Psoas muscle (tissue), 8 donors: ENCODE measurements around the gene NKX1-2. TPM values are rescaled to one million over a fixed set of nuclear protein-coding genes. Genes with fewer than 3 reads are reported as not detected.
A peak's percentile ranks its signal among the peaks of the same experiment; 100 is the strongest.

Experiments used
- ATAC-seq, 4 donors: fragments of 200-7000 bp; cut with Tn5 transposase; one replicate each; pipeline ENCODE4 v1.9.1; 2020; ENCODE audit warnings: moderate library complexity in 3 of 4, mild to moderate bottlenecking in 2 of 4
- DNase-seq, 2 donors: peaks; one replicate each; pipeline ENCODE4 v3.0.0-alpha.2; 2020
- H3K27ac ChIP-seq: fragments of 200-600 bp; one replicate; pipeline ENCODE4 v1.8.0; 2022
- H3K27me3 ChIP-seq, 3 donors: fragments of 200-600 bp in 1 of 3; one replicate each; pipeline versions ENCODE4 v1.6.1 to v1.8.0; 2013 to 2022; ENCODE audit warnings: low read length in 2 of 3, mild to moderate bottlenecking in 2 of 3, moderate library complexity in 1 of 3; ENCODE audit not compliant: insufficient read depth in 3 of 3
- H3K36me3 ChIP-seq, 2 donors: fragments of 200-600 bp in 1 of 2; one replicate each; pipeline versions ENCODE4 v1.6.1 to v1.8.0; 2013 to 2022; ENCODE audit warnings: low read depth in 1 of 2, mild to moderate bottlenecking in 1 of 2, moderate library complexity in 1 of 2; ENCODE audit not compliant: insufficient read depth in 1 of 2
- H3K4me1 ChIP-seq: fragments of 200-600 bp; one replicate; pipeline ENCODE4 v1.8.0; 2022
- H3K4me3 ChIP-seq: fragments of 200-600 bp; one replicate; pipeline ENCODE4 v1.8.0; 2022; ENCODE audit warnings: mild to moderate bottlenecking
- H3K9me3 ChIP-seq: fragments of 200-600 bp; one replicate; pipeline ENCODE4 v1.8.0; 2022
- WGBS, 3 donors: extraction: QIAGEN DNeasy Blood & Tissue Kit; methylation state at CpG; one replicate each; pipeline versions ENCODE4 v1.1.6 to v1.1.7; 2013; 5-methylcytosine and 5-hydroxymethylcytosine counted together
- intact Hi-C, 2 donors: fragments of 100-400 bp; cut with DNase I; formaldehyde crosslinking; loops; one replicate each; pipeline versions ENCODE4 v1.11.0 to v1.14.2; 2022
- long read RNA-seq, 2 donors: library from polyadenylated mRNA; unstranded; transcript quantifications; one replicate each; pipeline ENCODE4 v2.0.0, GENCODE V29; 2021
- polyA plus RNA-seq, 3 donors: library from polyadenylated mRNA; stranded (reverse); fragments of 200-250 nt; gene quantifications; one replicate each; pipeline ENCODE4 v1.2.3, GENCODE V29; 2013
- total RNA-seq, 4 donors: library from RNA; stranded (reverse); fragmentation: NEBNext Ultra II Directional in 2 of 4; extraction: Animal tissue kit (Norgen Biotek cat#: 25700) in 2 of 4; gene quantifications; one replicate each; pipeline versions ENCODE4 v1.2.1 to v1.2.4, GENCODE V29; 2021 to 2023
- TF ChIP-seq, protein P1 (sequence below): fragments of 200-600 bp; IDR thresholded peaks from one replicate; pipeline ENCODE4 v1.8.0; 2022; ENCODE audit warnings: antibody characterized with exemption
- donor health status: healthy with polysubstance abuse.
- donor health status: DM: no; HTN: no; CAD: no; lungs with moderate emphysema.
- donor health status: Bipolar disorder and iron deficiency.
- donor health status: healthy.
- donor health status: DM: yes; HTN: yes; CAD: no.
- donor health status: DM: no; HTN: no; CAD: no.
- donor health status: DM: no; HTN: no; CAD: no.
- donor health status: DM: yes; HTN: yes; CAD: no.

Gene NKX1-2
- total RNA-seq = not detected
- polyA plus RNA-seq = not detected
- long read RNA-seq, donor 1 = 0 reads
- long read RNA-seq, donor 2 = 0 reads

- no peaks in the 10 kb centered on the region for H3K36me3 ChIP-seq
- peak within 1 kb of the TSS; percentile 56 for H3K4me3 ChIP-seq
- ATAC-seq (peak; percentile 39 to 70 (median 58)), DNase-seq (no peak)
- H3K9me3 ChIP-seq = no peaks in the 10 kb centered on the region
- H3K27ac ChIP-seq = no peak within 1 kb of the TSS
- intact Hi-C loops = no loop called here
- TF ChIP-seq, protein P1, sequence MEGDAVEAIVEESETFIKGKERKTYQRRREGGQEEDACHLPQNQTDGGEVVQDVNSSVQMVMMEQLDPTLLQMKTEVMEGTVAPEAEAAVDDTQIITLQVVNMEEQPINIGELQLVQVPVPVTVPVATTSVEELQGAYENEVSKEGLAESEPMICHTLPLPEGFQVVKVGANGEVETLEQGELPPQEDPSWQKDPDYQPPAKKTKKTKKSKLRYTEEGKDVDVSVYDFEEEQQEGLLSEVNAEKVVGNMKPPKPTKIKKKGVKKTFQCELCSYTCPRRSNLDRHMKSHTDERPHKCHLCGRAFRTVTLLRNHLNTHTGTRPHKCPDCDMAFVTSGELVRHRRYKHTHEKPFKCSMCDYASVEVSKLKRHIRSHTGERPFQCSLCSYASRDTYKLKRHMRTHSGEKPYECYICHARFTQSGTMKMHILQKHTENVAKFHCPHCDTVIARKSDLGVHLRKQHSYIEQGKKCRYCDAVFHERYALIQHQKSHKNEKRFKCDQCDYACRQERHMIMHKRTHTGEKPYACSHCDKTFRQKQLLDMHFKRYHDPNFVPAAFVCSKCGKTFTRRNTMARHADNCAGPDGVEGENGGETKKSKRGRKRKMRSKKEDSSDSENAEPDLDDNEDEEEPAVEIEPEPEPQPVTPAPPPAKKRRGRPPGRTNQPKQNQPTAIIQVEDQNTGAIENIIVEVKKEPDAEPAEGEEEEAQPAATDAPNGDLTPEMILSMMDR = no peak
- 2 to 5% (median 5%) methylated on average over 39 to 57 of the region's 57 CpGs for WGBS, 3 donors
- H3K27me3 ChIP-seq = peaks cover 8 to 92% (median 30%) of the 10 kb centered on the region in 3 donors
- H3K4me1 ChIP-seq = peaks cover 12% of the 10 kb centered on the region
Measured at GRCh38 chr10:124450012-124450782, at the start of gene NKX1-2. NKX1-2 (minus strand) TSS chr10:124450035; CDS start chr10:124449943, 92 bp downstream.

DNA sequence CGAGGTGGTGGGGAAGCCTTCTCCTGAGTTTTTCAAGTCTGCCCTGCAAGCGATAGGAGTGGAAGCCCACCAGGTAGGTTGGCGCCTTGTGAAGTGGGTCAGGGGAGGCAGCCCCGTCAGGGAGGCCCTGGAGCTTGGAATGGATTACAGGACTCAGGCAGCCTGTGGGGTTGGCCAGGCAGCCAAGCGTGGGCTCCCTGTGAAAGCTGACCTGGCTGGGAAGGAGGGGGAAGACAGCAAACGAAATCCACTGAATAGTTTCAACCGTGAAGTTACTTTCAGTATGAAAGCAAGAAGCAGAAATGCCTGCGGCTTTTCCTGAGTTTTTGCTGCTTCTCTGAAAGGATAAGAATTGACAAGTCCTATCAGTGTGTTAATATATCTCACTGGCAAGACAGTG is 48.2 kb upstream of the NKX1-2 start:
- TF ChIP-seq, protein P1 = no peak
- Histone ChIP-seq H3K27me3 (no peaks in the 10 kb centered on the region), H3K4me1 (no peaks in the 10 kb centered on the region), H3K27ac (no peak overlapping the region), H3K9me3 (no peaks in the 10 kb centered on the region), H3K4me3 (no peak overlapping the region), H3K36me3 (no peaks in the 10 kb centered on the region)
- ATAC-seq = no peak
- intact Hi-C loops = no loop called here
- peak in 1 of 2 donors; percentile 11 for DNase-seq
- 92% methylated on average over 8 of the region's 8 CpGs for WGBS, 3 donors

DNA sequence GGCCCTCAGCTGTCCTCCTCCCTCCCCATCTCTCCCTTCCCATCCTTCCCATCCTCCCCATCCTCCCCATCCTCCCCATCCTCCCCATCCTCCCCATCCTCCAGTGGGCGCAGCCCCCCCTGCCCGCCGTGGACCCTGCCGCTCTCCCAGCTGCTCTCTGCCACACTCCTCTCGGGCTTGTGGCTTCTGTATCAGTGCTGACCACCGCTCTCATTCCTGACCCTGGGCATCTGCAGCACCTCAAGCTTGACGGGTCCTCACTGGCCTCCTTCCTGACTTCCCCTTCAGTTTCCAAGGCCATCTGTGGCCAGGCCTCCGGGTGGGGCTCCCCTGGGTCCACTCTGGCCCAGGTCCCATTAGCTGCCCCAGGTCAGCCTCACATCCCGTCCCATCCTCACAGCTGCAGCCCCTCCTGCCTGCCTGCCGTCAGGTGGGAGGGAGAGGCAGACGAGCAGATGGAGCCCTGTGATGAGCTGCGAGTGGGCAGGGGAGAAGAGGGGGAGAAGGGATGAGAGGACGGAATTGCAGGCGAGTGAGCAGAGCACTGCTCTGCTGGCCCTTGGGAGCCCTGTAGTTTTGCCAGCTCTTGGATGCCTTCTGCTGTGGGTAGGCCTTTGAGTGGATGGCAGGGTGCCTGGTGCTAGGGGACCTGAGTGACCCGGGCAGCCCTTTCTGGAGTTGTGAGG is 47.5 kb upstream of the NKX1-2 start:
- peak in 1 of 2 donors; percentile 36 for DNase-seq
- 71 to 75% (median 74%) methylated on average over 14 to 15 of the region's 15 CpGs for WGBS, 3 donors
- no peak for ATAC-seq
- no peaks in the 10 kb centered on the region for H3K9me3 ChIP-seq
- H3K36me3 ChIP-seq = no peaks in the 10 kb centered on the region
- no peak overlapping the region for H3K4me3 ChIP-seq
- TF ChIP-seq, protein P1 = no peak
- no peaks in the 10 kb centered on the region for H3K27me3 ChIP-seq
- H3K4me1 ChIP-seq = no peaks in the 10 kb centered on the region
- H3K27ac ChIP-seq = no peak overlapping the region
- intact Hi-C loops = no loop called here

DNA sequence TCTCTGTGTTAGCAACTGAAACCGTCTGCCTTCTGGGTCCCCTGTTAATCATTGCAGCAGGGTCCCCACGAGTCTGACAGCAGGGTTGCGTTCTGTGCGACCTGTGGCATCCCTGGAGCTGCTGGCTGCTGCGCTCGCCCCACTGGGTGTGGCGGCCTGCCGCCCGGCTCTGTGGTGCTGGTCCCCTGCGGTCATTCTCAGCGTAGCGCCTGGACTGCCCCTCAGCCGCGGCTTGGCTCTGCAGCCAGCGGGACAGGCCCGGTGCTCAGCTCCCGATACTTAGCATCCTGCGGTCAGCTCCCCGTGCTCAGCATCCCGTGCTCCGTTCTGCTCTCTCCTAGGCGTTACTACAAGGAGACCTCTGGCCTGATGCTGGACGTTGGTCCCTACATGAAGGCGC is 46.8 kb upstream of the NKX1-2 start:
- intact Hi-C loops = no loop called here

More for the DNA sequence above, 46.8 kb upstream of the NKX1-2 start:
- Histone ChIP-seq H3K27me3 (no peaks in the 10 kb centered on the region), H3K27ac (no peak overlapping the region), H3K36me3 (no peaks in the 10 kb centered on the region), H3K4me3 (no peak overlapping the region), H3K9me3 (no peaks in the 10 kb centered on the region), H3K4me1 (no peaks in the 10 kb centered on the region)
- DNase-seq (peak in 1 of 2 donors; percentile 24), ATAC-seq (peak in 1 of 4 donors; percentile 19)
- TF ChIP-seq, protein P1 = no peak
- WGBS, 3 donors = 92 to 94% (median 93%) methylated on average over 24 of the region's 24 CpGs
